ENCODE data around the gene EFCAB13. TPM values are rescaled to one million over a fixed set of nuclear protein-coding genes. Genes with fewer than 3 reads are reported as not detected.

Gene EFCAB13
- total RNA-seq, 2 donors from 2014 or later, result 4.3 to 8.9 TPM

DNA sequence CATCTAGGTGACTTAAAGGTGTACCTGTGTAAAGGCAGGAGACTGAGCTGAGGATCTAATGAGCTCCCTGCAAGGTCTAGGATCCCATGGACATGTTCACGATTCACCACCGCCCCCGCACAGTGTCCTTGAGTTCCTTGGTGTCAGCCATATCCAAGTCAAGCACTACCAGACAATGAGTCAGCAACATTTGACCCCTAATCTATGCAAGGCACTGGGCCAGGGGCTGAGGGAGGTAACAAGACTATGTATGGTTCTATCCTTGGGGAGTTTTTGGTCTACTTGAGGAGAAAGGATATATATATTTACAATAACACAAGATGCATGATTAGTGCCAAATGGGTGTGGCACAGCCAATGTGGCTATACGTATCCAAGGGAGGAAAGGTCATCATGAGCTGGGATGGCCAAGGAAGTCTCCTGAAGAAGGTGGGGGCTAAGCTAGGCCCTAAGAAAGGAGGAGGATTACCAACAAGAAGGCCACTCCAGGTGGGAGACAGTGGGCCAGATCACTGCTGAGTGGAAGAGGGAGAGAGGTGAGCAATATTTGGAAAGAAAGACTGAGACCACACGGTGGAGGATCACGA, 35.1 kb upstream of the EFCAB13 start:
- Histone ChIP-seq H3K27ac (ENCODE audit: low read depth, low read length) (no peak overlapping the region), H3K4me3 (ENCODE audit: low read length) (no peak overlapping the region), H3K27me3 (ENCODE audit: control insufficient read depth, insufficient read depth, low read length, poor library complexity, severe bottlenecking) (no peaks in the 10 kb centered on the region), H3K4me1 (ENCODE audit: control insufficient read depth, insufficient read depth, low read length) (no peaks in the 10 kb centered on the region), H3K9me3 (ENCODE audit: control insufficient read depth, low read length) (no peaks in the 10 kb centered on the region), H3K9ac (ENCODE audit: extremely low read depth, low read length, poor library complexity, severe bottlenecking) (no peak overlapping the region), H3K36me3 (ENCODE audit: control insufficient read depth, insufficient read depth, low read length) (no peaks in the 10 kb centered on the region)
- DNase-seq, result no peak
- no peaks in the 10 kb centered on the region for H3K36me3 Mint-ChIP-seq (ENCODE audit: low read depth)
- TF ChIP-seq, protein P1, sequence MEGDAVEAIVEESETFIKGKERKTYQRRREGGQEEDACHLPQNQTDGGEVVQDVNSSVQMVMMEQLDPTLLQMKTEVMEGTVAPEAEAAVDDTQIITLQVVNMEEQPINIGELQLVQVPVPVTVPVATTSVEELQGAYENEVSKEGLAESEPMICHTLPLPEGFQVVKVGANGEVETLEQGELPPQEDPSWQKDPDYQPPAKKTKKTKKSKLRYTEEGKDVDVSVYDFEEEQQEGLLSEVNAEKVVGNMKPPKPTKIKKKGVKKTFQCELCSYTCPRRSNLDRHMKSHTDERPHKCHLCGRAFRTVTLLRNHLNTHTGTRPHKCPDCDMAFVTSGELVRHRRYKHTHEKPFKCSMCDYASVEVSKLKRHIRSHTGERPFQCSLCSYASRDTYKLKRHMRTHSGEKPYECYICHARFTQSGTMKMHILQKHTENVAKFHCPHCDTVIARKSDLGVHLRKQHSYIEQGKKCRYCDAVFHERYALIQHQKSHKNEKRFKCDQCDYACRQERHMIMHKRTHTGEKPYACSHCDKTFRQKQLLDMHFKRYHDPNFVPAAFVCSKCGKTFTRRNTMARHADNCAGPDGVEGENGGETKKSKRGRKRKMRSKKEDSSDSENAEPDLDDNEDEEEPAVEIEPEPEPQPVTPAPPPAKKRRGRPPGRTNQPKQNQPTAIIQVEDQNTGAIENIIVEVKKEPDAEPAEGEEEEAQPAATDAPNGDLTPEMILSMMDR (conservative IDR thresholded peaks at IDR 0.05), result no peak
- no peaks in the 10 kb centered on the region for H3K9me3 Mint-ChIP-seq
- no peak overlapping the region for H3K4me3 Mint-ChIP-seq
- H3K4me1 Mint-ChIP-seq, result peaks cover 3% of the 10 kb centered on the region
- WGBS, 2 experiments (ENCODE audit: insufficient coverage in 1 of 2, insufficient read length in 1 of 2), result 91 to 94% methylated on average over 3 to 6 of the region's 6 CpGs
- no peak overlapping the region for H3K27ac Mint-ChIP-seq
- H3K27me3 Mint-ChIP-seq (ENCODE audit: insufficient read depth), result peaks cover 52% of the 10 kb centered on the region

DNA sequence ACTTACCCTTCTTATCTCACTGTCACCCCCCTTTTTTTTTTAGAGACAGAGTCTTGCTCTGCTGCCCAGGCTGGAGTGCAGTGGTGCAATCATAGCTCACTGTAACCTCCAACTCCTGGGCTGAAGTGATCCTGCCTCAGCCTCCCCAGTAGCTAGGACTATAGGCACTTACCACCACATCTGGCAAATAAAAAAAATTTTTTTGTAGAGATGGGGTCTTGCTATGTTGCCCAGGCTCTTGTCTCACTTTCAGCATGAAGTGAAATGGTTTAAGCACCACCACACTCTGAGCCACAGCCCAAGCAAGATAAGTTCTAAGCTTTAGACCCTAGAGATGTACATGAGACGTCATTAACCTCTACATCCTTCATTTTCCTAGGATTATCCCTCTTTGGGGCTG, 34.5 kb upstream of the EFCAB13 start:
- no peaks in the 10 kb centered on the region for H3K4me1 ChIP-seq (ENCODE audit: control insufficient read depth, insufficient read depth, low read length)
- Mint-ChIP-seq H3K4me3 (no peak overlapping the region), H3K36me3 (ENCODE audit: low read depth) (no peaks in the 10 kb centered on the region)

DNA sequence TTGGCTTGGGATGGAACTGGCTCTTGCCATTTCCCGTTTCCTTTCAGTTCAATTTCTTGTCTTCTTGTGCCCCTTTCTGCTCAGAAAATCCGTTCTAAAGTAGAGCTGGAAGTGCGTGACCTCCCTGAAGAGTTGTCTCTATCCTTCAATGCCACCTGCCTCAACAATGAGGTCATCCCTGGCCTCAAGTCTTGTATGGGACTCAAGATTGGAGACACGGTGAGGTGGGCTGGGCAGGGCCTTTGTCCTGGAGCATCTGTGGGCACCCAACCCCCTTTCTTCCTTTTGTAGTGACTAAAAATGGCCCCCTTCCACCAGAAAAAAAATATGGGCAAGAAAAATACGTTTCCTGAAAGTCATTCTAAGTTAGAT, 32.9 kb upstream of the EFCAB13 start:
- no peak overlapping the region for H3K4me3 Mint-ChIP-seq
- H3K27ac ChIP-seq (ENCODE audit: low read depth, low read length), result no peak overlapping the region
- no peak overlapping the region for H3K9ac ChIP-seq (ENCODE audit: extremely low read depth, low read length, poor library complexity, severe bottlenecking)
- TF ChIP-seq, protein P1 (conservative IDR thresholded peaks at IDR 0.05), result no peak
- peak overlapping the region; percentile 9 for H3K27ac Mint-ChIP-seq
- no peaks in the 10 kb centered on the region for H3K9me3 Mint-ChIP-seq
- H3K27me3 Mint-ChIP-seq (ENCODE audit: insufficient read depth), result peaks cover 58% of the 10 kb centered on the region
- no peaks in the 10 kb centered on the region for H3K9me3 ChIP-seq (ENCODE audit: control insufficient read depth, low read length)
- H3K36me3 Mint-ChIP-seq (ENCODE audit: low read depth), result no peaks in the 10 kb centered on the region
- H3K4me1 ChIP-seq (ENCODE audit: control insufficient read depth, insufficient read depth, low read length), result no peaks in the 10 kb centered on the region
- no peaks in the 10 kb centered on the region for H3K36me3 ChIP-seq (ENCODE audit: control insufficient read depth, insufficient read depth, low read length)
- H3K4me1 Mint-ChIP-seq, result peaks cover 3% of the 10 kb centered on the region
- no peaks in the 10 kb centered on the region for H3K27me3 ChIP-seq (ENCODE audit: control insufficient read depth, insufficient read depth, low read length, poor library complexity, severe bottlenecking)
- H3K4me3 ChIP-seq (ENCODE audit: low read length), result no peak overlapping the region
- WGBS, 2 experiments (ENCODE audit: insufficient coverage in 1 of 2, insufficient read length in 1 of 2), result 88 to 92% methylated on average over 4 to 5 of the region's 5 CpGs
- no peak for DNase-seq

More for the DNA sequence above, 34.5 kb upstream of the EFCAB13 start:
- no peak for DNase-seq
- Histone ChIP-seq H3K36me3 (ENCODE audit: control insufficient read depth, insufficient read depth, low read length) (no peaks in the 10 kb centered on the region), H3K9ac (ENCODE audit: extremely low read depth, low read length, poor library complexity, severe bottlenecking) (no peak overlapping the region), H3K9me3 (ENCODE audit: control insufficient read depth, low read length) (no peaks in the 10 kb centered on the region), H3K4me3 (ENCODE audit: low read length) (no peak overlapping the region), H3K27me3 (ENCODE audit: control insufficient read depth, insufficient read depth, low read length, poor library complexity, severe bottlenecking) (no peaks in the 10 kb centered on the region), H3K27ac (ENCODE audit: low read depth, low read length) (no peak overlapping the region)
- Mint-ChIP-seq H3K27ac (no peak overlapping the region), H3K27me3 (ENCODE audit: insufficient read depth) (peaks cover 54% of the 10 kb centered on the region), H3K9me3 (no peaks in the 10 kb centered on the region), H3K4me1 (peaks cover 3% of the 10 kb centered on the region)
- WGBS, 2 experiments (ENCODE audit: insufficient coverage in 1 of 2, insufficient read length in 1 of 2), result 96% methylated on average over 1 of the region's 1 CpG; no CpG with 5 or more reads in 1 of the 2 experiments
- TF ChIP-seq, protein P1 (conservative IDR thresholded peaks at IDR 0.05), result no peak
